ENCODE measurements around the gene CHORDC1. TPM values are rescaled to one million over a fixed set of nuclear protein-coding genes. Genes with fewer than 3 reads are reported as not detected.

Gene CHORDC1
- total and polyA plus RNA-seq, 2 of the 8 experiments (the other 6 are each of a cell fraction or from before 2014, with no cell fraction given), result 28.9 to 97.1 TPM

- H4K5ac ChIP-seq (ENCODE audit: insufficient read length, low read depth, low read length), result peak overlapping the region; percentile 66
- ChIA-PET POLR2A (ENCODE audit: partially characterized antibody) (interaction anchor here (1.2 to 1.3 kb wide), 2 partner anchors 41 to 47 kb away, joined by 3 to 4 read pairs; no protein-coding TSS in a partner anchor), CTCF (ENCODE audit: partially characterized antibody) (interaction anchor here (2.3 kb wide), 1 partner anchor 32 kb away, joined by 13 read pairs; no protein-coding TSS in a partner anchor)
- H3K4me2 ChIP-seq (ENCODE audit: insufficient read depth in 1 of 2, low read depth in 2 of 2, low read length in 2 of 2), result no peak overlapping the region
- no peak overlapping the region for H3K18ac ChIP-seq (ENCODE audit: extremely low read depth, low read length)
- no peaks in the 10 kb centered on the region for H4K20me1 ChIP-seq (replicated peaks in 1 of 2; ENCODE audit: control insufficient read depth in 1 of 2, insufficient read depth in 2 of 2, low read length in 2 of 2)
- no peak overlapping the region for H2BK15ac ChIP-seq (ENCODE audit: low read length)
- no peak overlapping the region for H3K4ac ChIP-seq (replicated peaks; ENCODE audit: insufficient read length, low read depth, low read length)
- H3K79me1 ChIP-seq (ENCODE audit: low read depth, low read length), result no peaks in the 10 kb centered on the region
- no peak overlapping the region for H3K27ac ChIP-seq (ENCODE audit: low read depth, low read length)
- H2BK12ac ChIP-seq (ENCODE audit: low read depth, low read length), result no peak overlapping the region
- H3K4me3 ChIP-seq (ENCODE audit: extremely low read depth in 1 of 4, insufficient read depth in 2 of 4, low read depth in 3 of 4, low read length in 4 of 4), result no peak overlapping the region
- no peak overlapping the region for H4K8ac ChIP-seq (ENCODE audit: extremely low read depth, insufficient read depth, low read length)
- peak overlapping the region; percentile 48; the same call in 1 of the 2 replicates for H2AFZ ChIP-seq (ENCODE audit: low read length)
- H3K4me1 ChIP-seq (replicated peaks in 1 of 4; ENCODE audit: control insufficient read depth in 3 of 4, insufficient read depth in 4 of 4, low read length in 3 of 4), result peaks cover 0 to 3% (median 3%) of the 10 kb centered on the region in 4 experiments; a peak in 3 of 7 replicates
- TF ChIP-seq TCF12 (IDR thresholded peaks at IDR 0.05; ENCODE audit: low read depth, low read length) (no peak), MAFK (IDR thresholded peaks at IDR 0.05; ENCODE audit: low read depth, low read length) (0 out of 2 replicates have a peak, but pooled peaks have one; percentile 38), SRF (IDR thresholded peaks at IDR 0.05; ENCODE audit: low read depth, low read length) (no peak)
- no peak overlapping the region for H2BK20ac ChIP-seq (ENCODE audit: low read length)
- FAIRE-seq (no peak), DNase-seq (ENCODE audit: low read depth in 1 of 2, low spot score in 2 of 2) (no peak)
- no peak overlapping the region for H2AK5ac ChIP-seq (ENCODE audit: low read depth, low read length)
- WGBS, 2 experiments (ENCODE audit: extremely low coverage in 1 of 2, insufficient coverage in 1 of 2, insufficient read length in 1 of 2, insufficient replicate concordance in 2 of 2, low coverage in 1 of 2, low lambda C conversion rate in 2 of 2, missing lambda C conversion rate in 1 of 2), result 87% methylated on average over 4 of the region's 4 CpGs; no CpG with 5 or more reads in 1 of the 2 experiments
- no peaks in the 10 kb centered on the region for H3K36me3 ChIP-seq (ENCODE audit: control insufficient read depth in 2 of 4, insufficient read depth in 4 of 4, low read length in 3 of 4)
- no peaks in the 10 kb centered on the region for H3K27me3 ChIP-seq (replicated peaks in 1 of 4; ENCODE audit: control insufficient read depth in 3 of 4, extremely low read depth in 1 of 4, insufficient read depth in 3 of 4, low read length in 3 of 4)
- H3K56ac ChIP-seq (replicated peaks; ENCODE audit: insufficient read length, low read depth, low read length), result no peak overlapping the region
- no peak overlapping the region for H3K23ac ChIP-seq (ENCODE audit: insufficient read length)
- no peaks in the 10 kb centered on the region for H3K23me2 ChIP-seq (ENCODE audit: low read depth, low read length)
- no peaks in the 10 kb centered on the region for H3K79me2 ChIP-seq (ENCODE audit: control insufficient read depth in 1 of 2, insufficient read depth in 2 of 2, low read length in 2 of 2)
- no peak overlapping the region for H2BK5ac ChIP-seq (ENCODE audit: low read depth, low read length)
- H3K9me3 ChIP-seq (ENCODE audit: insufficient read depth in 2 of 2, low read depth in 1 of 2, low read length in 1 of 2), result no peaks in the 10 kb centered on the region
- H3K9ac ChIP-seq (replicated peaks in 1 of 4; ENCODE audit: extremely low read depth in 1 of 4, low read depth in 3 of 4, low read length in 3 of 4), result no peak overlapping the region
- H3K14ac ChIP-seq (ENCODE audit: insufficient read length), result no peak overlapping the region
- no peak overlapping the region for H4K91ac ChIP-seq (replicated peaks; ENCODE audit: insufficient read length, low read length)
- H2BK120ac ChIP-seq (replicated peaks; ENCODE audit: low read depth, low read length), result no peak overlapping the region
These were observed 14.2 kb upstream of the CHORDC1 start for GRCh38 chr11:90237004-90237403.
